ENCODE data around the gene SNX8.

Gene SNX8

DNA sequence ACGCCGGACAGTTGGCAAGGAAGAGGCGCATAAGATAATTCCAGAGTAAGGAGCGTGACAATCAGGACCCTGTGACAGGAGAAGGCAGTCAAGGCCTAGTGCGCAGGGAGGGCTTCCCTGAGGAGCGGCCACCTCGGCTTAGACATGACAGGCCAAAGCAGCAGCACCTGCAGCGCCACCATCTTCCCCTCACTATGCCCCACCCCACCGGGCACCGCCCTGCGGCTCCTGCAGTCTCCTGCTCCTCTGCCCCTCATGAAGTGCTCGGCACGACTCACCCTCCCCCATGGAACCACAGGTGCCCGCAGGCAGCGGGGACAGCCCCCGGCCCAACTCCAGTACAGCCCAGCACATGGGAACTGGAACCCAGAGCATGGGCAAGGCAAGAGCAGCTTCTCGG, 93.3 kb downstream of the SNX8 start:
- DNase-seq (ENCODE audit: low read depth) = no peak

DNA sequence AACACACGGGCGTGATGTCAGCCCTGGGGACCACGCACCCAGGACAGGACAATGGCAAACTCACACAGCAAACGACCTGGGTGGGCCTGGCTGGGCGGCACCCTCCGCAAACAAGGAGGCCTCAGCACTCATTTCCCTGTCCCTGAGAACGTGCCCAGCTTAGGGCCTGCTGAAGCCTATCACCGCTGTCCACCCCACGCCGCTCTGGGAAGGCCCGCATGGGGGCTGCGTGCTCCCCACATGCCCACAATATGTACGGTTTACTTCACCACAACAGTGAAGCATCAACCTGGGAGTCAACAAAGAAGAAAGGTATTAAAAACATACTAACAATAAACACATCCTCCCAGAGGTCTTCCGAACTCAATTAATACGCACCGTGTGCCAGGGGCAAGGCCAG, 93.7 kb downstream of the SNX8 start:
- no peak for DNase-seq (ENCODE audit: low read depth)

DNA sequence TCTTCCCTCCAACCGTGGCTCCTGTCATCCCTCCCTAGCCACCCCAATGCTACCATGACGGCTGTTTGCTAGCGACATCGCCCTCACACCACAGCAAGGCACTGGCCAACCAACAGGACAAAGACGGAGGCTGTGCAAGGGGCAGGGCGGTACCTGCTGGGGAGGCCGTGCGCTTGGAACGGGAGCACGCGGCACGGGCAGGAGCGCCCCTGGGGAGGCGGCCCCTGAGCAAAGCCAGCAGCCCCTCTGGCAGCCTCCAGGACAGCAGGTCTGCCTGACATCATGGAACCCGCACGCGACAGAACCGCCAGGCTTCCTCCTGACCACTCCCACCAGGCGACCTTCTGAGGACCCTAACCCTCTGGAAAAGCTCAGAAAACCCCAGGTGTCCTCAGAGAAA, 94.2 kb downstream of the SNX8 start:
- DNase-seq (ENCODE audit: low read depth) = no peak

DNA sequence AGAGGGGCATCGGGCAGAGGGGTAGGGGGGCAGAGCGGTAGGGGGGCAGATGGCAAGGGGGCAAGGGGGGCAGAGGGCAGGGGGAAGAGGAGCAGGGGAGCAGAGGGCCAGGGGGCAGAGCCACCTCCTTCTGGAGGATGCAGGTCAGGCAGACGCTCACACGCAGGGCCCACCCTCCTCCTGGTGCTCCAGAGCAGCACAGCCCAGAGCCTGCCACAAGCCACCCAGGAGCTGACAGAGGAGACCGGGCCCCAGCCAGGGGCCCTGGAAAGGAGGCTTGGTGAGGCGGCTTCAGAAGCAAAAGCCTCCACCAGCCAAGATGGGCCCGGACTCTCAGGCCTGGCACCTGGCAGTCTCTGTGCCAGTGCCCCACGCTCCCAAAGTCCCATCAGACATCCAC, 94.6 kb downstream of the SNX8 start:
- DNase-seq (ENCODE audit: low read depth) = no peak

DNA sequence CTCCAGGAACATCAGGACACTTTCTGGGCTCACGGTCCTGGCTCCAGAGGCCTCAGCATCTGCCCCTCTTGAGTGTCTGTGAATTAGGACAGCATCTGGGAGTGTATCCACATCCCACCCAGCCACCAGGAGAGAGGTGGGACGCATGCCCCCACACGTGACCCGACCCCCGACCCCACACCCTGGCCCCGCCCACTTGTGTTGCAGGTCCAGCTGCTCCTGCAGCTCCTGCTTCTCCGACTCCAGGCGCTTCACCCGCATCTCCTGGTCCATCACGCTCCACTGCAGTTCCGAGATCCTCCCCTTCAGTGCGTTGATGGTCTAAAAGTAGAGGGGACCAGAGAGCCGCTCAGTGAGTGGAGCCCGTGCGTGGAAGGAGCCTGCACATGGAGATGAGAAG, 95.1 kb downstream of the SNX8 start:
- DNase-seq (ENCODE audit: low read depth) = no peak

DNA sequence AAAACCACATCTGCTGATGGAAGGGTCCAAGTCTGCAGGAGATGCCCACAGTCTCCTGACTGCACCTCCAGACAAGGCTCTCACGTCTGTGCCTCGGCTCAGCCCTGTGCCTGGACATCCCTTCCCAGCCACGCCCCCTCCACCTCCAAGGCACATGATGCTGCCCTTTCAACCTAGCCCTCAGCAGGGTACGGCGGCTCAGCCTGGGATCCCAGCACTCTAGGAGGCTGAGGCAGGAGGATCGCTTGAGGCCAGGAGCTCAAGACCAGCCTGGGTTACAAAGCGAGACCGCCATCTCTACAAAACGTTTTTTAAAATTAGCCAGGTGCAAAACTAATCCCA, 95.8 kb downstream of the SNX8 start:
- DNase-seq (ENCODE audit: low read depth) = no peak

DNA sequence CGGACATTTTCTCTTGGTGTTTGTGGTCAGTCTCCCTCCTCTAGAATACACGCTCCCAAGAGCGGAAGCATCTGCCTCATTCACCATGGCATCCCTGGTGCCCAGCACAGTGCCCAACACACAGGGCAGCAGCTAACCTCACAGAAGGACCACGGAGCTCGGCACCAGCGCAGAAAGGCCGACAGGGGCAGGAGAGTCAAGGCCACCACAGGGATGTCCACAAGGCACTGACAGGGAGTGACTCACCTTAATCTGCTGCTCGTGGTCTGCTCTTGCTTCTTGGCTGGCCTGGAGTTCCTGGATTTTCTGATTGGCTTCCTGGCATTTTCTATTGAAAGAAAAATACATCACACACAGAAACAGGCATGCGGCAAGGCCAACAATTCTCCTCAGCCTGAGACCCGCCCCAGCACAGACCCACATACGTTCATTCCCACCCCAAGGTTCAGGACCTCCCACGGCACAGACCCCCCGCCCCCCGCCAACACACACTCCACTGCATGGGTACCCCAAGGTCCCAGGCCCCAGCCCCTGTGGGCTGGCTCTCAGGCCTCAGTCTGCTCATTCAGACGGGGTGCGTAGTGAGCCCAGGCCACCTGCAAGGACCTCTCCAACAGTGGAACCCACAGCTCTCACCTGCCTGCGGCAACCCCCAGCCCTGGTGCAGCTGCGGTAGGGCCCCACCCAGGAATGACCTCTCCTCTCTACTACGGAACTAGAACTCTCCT, 96.4 kb downstream of the SNX8 start:
- no peak for DNase-seq (ENCODE audit: low read depth)

DNA sequence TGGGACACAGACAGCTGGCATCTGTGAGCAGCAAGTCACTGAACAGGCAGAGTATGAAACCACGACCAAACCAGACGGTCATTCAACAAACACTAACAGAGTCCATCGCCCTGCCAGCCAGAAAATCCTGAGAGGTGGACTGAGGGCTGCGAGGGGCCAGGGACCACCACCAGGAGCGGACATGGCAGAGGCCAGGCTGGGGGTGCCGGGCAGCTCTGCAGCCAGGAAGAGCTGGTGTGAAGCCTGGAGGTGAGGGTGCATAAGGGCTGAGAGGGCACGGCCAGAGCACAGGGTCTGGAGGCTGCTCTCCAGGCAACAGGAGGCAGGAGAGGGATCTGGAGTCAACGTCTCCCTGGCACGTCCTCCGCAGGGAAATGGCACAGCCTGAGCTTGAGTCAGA, 97.0 kb downstream of the SNX8 start:
- no peak for DNase-seq (ENCODE audit: low read depth)

DNA sequence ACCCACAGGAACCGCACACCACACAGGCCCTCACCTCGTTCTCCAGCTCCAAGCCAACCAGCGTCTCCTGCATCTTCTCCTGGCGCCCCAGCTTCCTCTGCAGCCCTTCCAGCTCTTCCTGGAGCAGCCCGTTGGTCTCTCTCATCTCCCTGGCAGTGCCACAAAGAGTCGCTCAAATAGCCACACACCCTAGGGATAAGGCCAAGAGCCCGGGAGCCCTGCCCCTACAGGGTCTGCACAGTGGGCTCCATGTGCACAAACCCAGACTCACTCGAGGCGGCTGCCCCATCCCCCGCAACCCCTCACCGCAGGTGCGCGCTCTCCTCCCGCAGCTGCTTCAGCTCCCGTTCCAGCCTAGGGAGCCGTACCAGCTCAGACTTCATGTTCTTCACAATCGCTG, 98.4 kb downstream of the SNX8 start:
- no peak for DNase-seq (ENCODE audit: low read depth)

DNA sequence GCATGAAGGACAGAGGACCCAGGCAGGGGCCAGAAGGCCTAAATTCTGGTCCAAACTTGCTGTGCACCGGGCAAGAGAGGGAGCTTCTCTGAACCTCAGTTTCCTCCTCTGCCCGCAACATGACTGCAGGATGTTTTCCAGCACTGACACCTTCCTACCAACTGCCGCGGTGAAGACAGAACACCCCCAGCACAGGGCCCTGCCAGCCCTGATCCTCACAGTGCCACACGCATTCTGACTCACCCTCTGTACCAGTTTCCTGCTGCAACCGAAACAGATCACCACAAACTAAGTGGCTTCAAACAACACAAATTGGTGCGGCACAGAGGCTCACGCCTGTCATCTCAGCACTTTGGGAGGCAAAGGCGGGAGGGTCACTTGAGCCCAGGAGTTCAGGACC, 99.6 kb downstream of the SNX8 start:
- no peak for DNase-seq (ENCODE audit: low read depth)

DNA sequence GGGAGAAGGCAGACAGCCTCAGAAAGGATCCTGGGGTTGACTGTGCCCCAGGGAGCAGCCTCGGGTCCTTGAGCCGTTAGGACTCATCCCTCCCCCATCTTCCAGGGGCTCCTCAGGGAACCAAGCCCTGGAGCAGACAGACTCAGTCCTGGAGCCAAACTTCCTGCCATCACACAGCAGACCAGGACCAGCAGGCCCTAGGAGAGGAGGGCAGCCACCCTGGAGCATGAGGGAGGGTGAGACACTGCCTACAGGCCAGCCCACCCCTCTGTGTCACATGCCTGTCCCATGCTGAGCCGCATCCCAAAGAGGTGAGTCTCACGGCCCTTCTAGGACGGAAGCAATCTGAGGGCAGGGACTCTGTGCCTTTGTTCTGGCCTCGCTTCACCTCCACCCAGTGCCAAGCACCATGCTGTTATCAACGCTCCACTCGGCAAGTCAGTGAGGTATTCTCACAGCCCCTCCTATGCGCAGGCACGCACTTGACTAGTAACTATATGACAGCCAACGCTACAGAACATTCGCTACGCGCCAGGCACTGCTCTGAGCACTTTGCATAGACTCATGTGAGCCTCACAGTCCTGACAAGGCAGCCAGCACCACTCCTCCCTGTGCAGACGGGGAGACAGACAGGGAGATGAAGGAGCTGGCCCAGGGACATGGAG, 100.6 kb downstream of the SNX8 start:
- no peak for DNase-seq (ENCODE audit: low read depth)

DNA sequence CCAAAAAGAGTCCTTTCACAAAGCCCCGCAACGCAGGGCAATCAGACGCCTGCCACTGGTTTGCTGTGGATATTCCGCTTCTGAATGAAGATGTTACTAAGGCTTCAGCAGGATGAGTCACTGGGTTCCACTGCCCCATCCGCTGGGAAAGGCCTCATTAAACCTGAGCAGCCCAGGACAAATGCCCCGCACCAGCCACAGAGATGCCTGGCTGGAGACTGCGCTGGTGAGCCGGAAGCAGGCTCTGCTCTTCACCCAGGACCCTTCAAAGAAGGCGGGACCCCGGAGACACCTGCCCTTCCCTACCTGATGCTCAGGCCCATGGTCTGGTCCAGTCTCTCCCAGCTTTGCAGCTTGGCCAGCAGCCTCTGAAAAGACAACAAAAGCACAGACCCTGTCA, 101.3 kb downstream of the SNX8 start:
- no peak for DNase-seq (ENCODE audit: low read depth)

DNA sequence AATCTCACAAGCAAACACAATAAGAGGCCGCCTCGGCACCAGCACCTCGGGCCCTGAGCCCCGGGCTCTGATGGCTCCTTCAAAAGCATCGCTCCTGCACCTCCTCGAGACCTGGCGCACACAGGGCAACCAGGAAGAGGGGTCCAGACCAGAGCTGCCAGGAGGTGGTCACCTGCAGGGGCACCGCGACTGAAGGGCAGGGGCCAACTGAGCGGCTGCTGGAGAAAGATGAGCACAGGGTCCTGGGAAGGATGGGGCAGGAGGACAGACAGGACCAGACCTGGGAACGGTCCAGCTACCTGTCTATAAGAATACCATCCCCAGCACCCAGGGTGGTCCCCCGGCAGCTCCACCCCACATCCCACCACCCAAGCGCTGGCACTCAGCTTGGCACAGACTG, 102.3 kb downstream of the SNX8 start:
- DNase-seq (ENCODE audit: low read depth) = no peak

DNA sequence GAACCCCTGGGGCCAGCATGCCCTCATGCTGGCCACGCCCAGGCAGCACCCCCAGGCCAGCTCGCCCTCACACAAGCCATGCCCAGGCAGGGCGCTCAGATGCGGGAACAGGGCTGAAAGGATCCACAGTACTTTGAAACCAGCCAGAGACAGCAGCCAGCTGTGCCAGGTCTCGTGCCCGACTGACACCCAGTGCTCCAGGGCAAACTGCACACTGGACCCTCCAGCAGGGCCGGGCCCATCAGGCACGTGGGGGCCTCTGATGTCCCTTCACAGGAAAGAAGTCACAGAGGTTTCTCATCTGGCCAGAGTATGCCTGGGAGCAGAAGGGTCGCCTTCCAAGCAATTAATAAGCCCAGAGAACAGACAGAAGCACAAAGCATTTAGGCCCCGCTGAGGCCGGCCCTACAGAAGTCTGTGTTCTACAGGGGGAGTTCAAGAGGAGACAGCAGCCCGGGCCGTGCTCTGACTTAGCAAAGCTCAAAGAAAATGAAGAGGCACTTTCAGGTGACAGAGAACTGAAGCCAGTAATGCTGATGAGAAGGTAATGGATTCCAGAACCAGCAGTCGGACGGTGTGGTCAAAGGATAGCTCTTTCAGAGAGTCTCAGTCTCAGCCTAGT, 102.9 kb downstream of the SNX8 start:
- no peak for DNase-seq (ENCODE audit: low read depth)

DNA sequence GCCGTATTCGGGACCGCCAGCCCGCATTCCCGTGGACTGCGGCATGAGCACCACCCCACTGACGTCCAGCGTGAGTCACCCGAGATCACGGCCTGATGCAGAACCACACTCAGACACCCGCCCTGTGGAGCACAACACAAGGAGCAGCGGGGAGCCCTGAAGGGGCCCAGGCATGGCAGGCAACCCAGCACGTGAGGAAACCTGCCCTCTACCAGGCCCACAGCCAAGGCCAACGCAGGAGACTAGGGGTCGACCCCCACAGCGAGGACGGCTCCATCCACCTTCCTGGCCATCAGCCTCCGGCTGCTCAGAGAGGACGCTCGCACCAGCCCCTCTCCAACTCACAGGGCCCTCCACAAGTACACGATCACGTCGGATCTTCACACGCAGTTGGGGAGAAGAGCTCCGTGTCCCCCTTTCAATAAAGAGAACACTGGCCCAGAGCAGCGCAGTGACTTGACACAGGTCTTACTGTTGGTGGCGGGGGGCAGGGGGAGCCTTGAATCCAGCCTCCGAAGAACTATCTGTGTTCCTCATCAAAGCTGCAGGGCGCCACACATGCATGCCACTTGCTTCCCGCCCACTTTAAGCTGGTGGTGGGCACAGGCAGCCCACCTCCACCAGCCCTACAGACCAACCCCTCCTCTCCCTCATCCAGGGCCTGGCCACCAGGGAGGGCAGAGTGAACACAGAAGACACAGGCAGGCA, 103.5 kb downstream of the SNX8 start:
- no peak for DNase-seq (ENCODE audit: low read depth)

DNA sequence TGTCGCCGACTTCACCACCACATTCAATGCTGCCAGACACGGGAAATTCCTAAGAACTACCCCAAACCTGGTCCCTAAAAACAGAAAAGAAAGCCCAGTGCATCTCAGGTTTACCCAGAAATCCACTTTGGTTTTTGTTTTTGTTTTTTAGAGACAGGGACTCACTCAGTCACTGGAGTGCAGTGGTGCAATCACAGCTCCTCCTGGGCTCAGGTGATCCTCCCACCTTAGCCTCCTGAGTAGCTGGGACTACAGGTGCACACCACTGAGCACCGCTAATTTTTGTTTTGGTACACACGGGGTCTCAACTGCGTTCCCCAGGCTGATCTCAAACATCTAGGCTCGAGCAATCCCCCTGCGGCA, 104.3 kb downstream of the SNX8 start:
- no peak for DNase-seq (ENCODE audit: low read depth)

DNA sequence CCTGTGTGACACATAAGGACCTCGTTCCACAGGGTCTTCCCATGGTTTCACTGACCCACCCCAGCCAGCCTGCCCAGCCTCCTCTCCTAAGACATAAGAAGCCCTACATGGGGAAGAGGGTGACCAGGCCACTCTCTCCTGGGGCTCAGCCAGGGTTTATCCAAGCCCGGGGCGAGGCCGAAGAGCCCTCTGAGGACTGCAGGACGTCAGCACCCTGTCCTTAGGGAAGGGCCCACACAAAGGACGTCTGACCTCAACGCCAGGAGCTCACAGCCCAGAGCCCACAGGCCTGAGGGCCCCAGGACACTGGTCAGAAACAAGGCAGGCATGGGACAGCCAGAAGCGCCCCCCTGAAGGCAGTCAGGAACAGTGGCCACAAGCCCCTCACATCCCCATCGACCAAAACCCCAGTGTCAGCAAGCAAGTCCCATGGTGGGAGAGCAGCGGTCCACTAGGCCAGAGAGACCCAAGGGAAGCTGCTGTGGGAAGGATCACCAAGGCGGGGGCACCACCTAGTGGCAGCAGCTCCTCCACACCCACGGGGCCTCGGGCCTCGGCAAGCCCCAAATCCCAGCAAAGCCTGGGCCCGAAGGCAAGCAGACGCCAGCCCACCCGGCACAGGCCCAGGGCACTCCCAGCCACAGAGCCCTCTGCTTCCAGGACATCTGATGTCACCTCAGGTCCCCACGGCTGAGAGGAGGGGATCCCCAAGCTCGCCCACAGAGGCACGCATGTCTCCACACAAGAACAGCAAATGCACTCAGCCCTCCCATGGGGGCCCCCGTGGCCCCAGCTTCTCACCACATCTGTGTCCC, 104.9 kb downstream of the SNX8 start:
- DNase-seq (ENCODE audit: low read depth) = peak; percentile 38

DNA sequence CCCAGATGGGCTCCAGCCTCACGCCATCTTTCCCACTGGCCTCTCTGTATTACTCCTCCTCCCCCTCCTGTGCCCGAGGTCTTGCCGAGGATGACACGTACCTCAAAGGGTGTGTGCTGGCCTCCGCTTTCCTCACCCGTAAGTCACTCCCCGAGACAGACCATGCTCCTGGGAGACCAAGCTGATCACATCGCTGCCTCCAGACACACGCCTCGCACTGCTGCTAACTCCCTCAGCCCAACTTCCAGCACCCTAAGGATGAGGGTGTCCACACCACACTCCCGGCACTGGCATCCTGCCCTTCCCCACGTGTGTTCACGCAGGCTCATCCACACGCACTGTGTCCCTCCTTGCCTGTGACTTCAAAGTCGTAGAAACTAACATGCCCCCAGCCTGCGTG, 105.5 kb downstream of the SNX8 start:
- DNase-seq (ENCODE audit: low read depth) = no peak

DNA sequence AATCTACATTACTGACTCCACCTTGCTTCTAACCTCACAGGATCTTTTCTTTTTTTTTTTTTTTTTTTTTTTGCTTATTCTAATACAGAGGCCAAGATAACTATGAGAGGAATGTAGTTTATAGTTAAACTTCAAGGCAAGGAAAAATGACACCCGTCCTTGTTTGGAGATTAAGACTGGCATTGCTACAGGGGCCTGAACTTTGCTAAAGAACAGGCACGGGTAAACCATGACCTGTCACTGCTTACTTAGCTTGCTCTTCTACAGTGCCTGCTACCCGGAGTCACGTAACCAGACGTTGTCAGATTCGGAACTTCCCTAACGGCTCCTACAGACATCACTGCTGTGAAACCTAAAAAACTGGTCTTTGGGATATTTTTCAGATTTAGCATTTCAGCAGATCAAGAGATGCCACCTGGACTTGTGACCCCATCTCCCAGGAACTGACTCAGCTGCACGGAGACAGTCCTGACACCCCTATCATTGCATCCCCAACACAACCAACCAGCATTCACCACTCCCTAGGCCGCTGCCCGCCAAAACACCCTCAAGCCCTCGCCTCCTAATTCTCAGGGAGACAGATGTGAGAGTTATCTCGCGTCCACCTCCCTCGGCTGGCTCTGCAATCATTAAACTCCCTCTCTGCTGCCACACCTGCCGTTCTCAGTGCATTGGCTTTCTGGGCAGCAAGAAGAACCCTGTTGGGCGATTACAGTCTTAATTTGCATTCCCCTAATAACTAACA, 109.0 kb downstream of the SNX8 start:
- no peak for DNase-seq (ENCODE audit: low read depth)

DNA sequence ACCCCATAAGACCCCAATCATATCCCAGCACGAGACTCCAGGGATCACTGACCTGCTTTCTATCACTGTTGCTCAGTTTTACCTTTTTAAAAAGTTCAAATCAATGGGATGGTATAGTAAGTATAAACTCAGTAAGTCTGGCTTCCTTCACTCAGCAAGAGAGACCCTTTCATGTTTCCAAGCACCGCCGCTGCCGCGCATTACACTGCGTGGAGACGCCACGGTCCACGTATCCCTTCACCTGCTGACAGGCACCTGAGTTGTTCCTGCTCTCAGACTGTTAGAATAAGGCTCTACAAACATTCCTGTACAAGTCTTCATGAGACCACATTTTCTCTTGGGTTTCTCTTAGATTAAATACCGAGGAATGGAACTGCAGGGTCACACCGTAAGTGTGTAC, 109.8 kb downstream of the SNX8 start:
- no peak for DNase-seq (ENCODE audit: low read depth)

DNA sequence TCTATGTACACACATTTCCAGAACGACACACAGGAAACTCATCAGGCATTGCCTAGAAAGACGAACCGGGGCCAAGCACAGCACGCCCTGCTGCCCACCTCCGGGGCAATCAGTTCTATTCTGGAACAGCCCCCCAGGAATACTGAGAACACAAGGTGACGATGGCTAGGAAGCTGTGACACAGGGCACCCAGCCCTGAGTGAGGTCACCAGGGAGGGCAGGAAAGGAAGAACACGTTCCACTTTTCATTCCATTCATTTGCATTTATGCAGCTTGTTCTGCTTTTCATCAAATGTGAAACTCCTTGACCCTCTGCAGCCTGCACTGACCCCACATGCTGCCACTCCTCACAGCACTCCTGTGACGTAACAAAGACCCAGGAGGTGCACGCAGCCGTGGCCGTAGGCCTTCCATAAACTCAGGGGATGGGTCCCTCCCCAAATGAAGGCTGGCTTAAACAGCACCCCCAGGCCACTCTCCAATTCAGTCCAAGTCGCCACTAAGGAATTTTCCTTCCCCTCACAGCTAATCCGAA, 110.4 kb downstream of the SNX8 start:
- DNase-seq (ENCODE audit: low read depth) = no peak

Measured in stimulated activated CD8-positive, alpha-beta memory T cell treated with anti-CD3 and anti-CD28 coated beads, Interleukin-4, amount 100 ng/mL, for 24 hours (primary cell).